Loucy (cell line): ENCODE data around the gene CTIF.

Source experiments
- CTCF ChIP-seq: fragments of 200-600 bp; sonication (generic); conservative IDR thresholded peaks from 2 replicates; pipeline ENCODE4 v1.5.1; 2014; ENCODE audit warnings: mild to moderate bottlenecking, antibody characterized with exemption, low read length
- EZH2phosphoT487 ChIP-seq: fragments of 200-600 bp; IDR thresholded peaks from 2 replicates; pipeline ENCODE4 v1.6.1; 2018; ENCODE audit warnings: antibody characterized with exemption, mild to moderate bottlenecking, moderate library complexity, borderline replicate concordance

- TF ChIP-seq CTCF (no peak), EZH2phosphoT487 (no peak)
These were observed 168.9 kb downstream of the CTIF start for GRCh38 chr18:48707636-48708296.
